Skin epidermis (tissue), 12 donors: ENCODE results near the gene LRG1.
"Not testable (repeated sequence)": the region's sequence is repeated elsewhere in the genome, so short reads cannot be mapped to it uniquely, and the experiment has no call there.

ENCODE experiments used
- H3K27ac ChIP-seq, 21 experiments: fragments of 200-600 bp; sonication (generic) in 11 of 21; one replicate each; pipeline ENCODE4 v1.5.0; 2020; ENCODE audit warnings: mild to moderate bottlenecking in 3 of 21, inconsistent platforms in 2 of 21, moderate library complexity in 2 of 21
- H3K4me3 ChIP-seq, 7 experiments: fragments of 200-600 bp; sonication (generic) in 2 of 7; one replicate each; pipeline ENCODE4 v1.5.0; 2020; ENCODE audit warnings: inconsistent platforms in 2 of 7, mild to moderate bottlenecking in 2 of 7, moderate library complexity in 1 of 7

The LRG1 gene

GRCh38 chr19:4534836-4535658, 4.8 kb downstream of the LRG1 start, which contains the start of gene PLIN5:
TSS of gene PLIN5 (minus strand) at chr19:4535224. CDS start at chr19:4534074, 1,150 bp downstream.
- H3K4me3 ChIP-seq, result peak within 1 kb of the TSS in 1 of 7 experiments; percentile 9
- peak within 1 kb of the TSS in 2 of 21 experiments; percentile 58 to 66 for H3K27ac ChIP-seq

- Histone ChIP-seq H3K4me3 (no peak overlapping the region), H3K27ac (no peak overlapping the region)
Measured at GRCh38 chr19:4533835-4534424, 5.9 kb downstream of the LRG1 start.

DNA sequence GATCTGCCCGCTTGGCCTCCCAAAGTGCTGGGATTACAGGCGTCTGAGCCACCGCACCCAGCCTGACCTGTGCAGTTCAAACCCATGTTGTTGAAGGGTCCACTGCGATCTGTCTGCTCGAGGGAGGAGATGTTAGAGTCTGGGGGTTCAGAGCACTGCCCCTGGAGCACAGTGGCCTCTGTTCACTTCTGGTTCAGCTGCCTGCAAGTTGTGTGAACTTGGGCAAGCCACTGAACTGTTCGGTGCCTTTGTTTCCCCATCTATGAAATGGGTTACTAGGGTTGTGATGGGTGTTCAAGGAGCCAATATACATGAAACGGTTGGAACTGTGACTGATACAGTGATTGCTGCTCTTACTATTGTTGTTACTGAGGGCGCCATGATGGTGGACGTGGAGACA, 6.5 kb downstream of the LRG1 start:
- Histone ChIP-seq H3K27ac (no peak overlapping the region), H3K4me3 (no peak overlapping the region)

DNA sequence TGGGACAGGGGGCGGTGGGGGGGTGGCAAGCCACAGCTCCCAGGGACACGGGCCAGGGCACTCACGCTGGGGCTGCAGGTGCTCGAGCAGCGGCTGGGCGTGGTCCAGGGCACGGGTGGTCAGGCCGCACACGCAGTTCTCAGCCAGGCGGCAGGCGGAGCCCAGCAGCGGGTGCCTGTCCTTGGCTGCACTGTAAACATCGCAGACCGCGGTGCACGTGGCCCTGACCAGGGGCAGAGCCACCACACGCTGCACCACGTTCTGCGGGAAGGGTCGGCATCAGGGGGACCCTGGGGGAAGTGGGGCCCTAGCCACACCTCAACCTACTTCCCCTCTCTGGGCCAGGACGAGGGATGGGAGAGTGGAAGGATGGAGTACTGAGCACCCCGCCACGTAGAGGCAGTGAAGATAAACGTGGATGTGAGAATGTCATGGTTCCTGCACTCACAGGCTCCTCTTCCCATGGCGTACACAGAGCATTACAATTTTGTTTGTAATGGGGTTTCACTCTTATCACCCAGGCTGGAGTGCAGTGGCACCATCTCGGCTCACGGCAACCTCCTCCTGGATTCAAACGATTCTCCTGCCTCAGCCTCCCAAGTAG, 8.2 kb downstream of the LRG1 start:
- Histone ChIP-seq H3K4me3 (no peak overlapping the region), H3K27ac (no peak overlapping the region)

- Histone ChIP-seq H3K4me3 (no peak overlapping the region), H3K27ac (no peak overlapping the region)
Measured at GRCh38 chr19:4529924-4530522, 9.8 kb downstream of the LRG1 start.

GRCh38 chr19:4528843-4529242, 11.0 kb downstream of the LRG1 start:
- Histone ChIP-seq H3K27ac (no peak overlapping the region), H3K4me3 (no peak overlapping the region)

- not testable (repeated sequence) for H3K4me3 ChIP-seq, H3K27ac ChIP-seq
Measured at GRCh38 chr19:4527377-4527776, 12.5 kb downstream of the LRG1 start.

- H3K4me3 ChIP-seq, result no peak overlapping the region
- H3K27ac ChIP-seq, result no peak overlapping the region
Measured at GRCh38 chr19:4525563-4526002, 14.3 kb downstream of the LRG1 start.

DNA sequence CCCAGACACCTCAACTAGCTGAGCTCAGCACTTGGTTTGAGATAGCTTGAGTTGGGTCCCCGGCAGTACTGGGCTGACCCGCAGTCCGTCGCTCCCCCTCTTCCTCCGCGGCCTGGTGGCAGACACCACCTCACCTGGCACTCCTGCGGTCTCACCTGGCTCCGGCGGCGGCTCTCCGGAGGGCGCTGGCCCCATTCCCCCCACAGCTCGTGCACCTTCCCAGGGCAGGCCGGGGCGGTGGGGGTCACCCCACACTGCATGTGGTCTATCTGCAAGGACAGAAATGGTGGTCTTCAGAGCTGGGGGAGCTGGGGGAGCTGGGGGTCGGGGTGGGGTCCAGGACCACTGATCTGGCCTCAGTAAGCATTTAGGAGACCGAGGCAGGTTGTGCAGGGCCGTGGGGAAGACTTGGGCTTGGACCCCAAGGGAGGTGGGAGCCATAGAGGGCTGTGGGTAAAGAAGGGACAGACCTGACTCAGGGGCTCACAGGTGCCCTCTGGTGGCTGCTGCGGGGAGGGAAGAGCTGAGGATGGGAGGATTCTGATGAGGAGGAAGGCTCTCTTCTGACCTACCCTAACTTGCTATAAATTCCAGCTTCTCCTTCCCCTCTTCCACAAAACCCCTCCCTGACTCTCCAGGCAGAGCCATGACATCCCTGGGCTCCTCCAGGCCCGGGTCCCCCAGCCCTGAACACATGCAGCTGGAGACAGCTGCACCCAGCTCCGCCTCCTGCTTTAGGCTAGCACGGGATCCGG, 14.9 kb downstream of the LRG1 start:
- H3K4me3 ChIP-seq, result no peak overlapping the region
- H3K27ac ChIP-seq, result no peak overlapping the region

- Histone ChIP-seq H3K27ac (no peak overlapping the region), H3K4me3 (no peak overlapping the region)
Measured at GRCh38 chr19:4523306-4524110, 16.3 kb downstream of the LRG1 start.

DNA sequence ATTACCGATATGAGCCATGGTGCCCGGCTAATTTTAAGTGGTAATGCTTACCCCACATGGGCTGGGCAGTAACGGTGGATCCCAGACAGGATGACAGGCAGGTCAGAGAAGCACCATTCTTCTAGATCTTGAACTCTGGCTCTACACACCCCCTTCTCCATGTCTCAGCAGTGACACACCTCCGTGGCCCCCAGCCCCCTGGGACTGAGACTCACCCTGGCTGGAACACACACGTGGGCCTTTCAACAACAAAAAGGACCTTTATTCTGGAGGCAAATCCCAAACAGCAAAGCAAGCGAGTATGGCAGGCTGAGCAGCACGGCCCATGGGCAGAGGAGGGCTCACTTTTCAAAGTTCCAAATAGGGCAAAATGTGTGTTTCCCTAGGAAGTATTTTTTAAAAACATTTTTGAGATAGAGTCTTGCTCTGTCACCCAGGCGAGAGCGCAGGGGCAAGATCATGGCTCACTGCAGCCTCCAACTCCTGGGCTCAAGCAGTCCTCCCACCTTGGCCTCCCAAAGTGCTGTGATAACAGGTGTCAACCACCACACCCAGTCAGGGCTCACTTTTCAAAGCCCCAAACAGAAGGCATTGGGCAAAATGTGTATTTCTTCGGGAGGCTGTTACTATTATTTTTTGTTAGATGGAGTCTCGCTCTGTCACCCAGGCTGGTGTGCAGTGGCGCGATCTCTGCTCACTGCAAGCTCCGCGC, 17.4 kb downstream of the LRG1 start:
- Histone ChIP-seq H3K27ac (no peak overlapping the region), H3K4me3 (no peak overlapping the region)

GRCh38 chr19:4521888-4522242, 18.0 kb downstream of the LRG1 start:
- no peak overlapping the region for H3K4me3 ChIP-seq

GRCh38 chr19:4521170-4521887, 18.5 kb downstream of the LRG1 start:
- H3K4me3 ChIP-seq, result no peak overlapping the region
- no peak overlapping the region for H3K27ac ChIP-seq

More at GRCh38 chr19:4521888-4522242, 18.0 kb downstream of the LRG1 start:
- no peak overlapping the region for H3K27ac ChIP-seq

GRCh38 chr19:4519521-4520277, 20.1 kb downstream of the LRG1 start:
- Histone ChIP-seq H3K27ac (peak overlapping the region in 6 of 21 experiments; percentile 4 to 47 (median 31)), H3K4me3 (peak overlapping the region in 1 of 7 experiments; percentile 4)

DNA sequence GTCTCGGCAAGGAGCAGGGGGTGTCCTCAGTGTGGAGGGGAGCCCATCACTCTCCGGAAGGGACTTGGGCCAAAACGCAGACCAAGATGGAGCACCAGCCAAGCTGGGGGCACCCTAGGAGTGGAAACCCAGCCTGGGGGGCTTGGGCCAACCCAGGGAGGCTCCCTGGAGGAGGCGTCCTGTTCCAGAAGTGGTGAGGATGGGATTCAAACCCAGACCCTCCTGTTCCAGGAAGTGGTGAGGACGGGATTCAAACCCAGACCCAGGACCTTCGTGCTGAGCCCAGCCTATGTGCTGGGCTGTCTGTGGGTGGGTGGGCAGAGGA, 20.7 kb downstream of the LRG1 start:
- Histone ChIP-seq H3K4me3 (no peak overlapping the region), H3K27ac (peak overlapping the region in 7 of 21 experiments; percentile 4 to 47 (median 32))

- H3K27ac ChIP-seq, result peak within 1 kb of the TSS in 7 of 21 experiments; percentile 4 to 47 (median 32)
- H3K4me3 ChIP-seq, result peak within 1 kb of the TSS in 1 of 7 experiments; percentile 2
Measured at GRCh38 chr19:4518345-4519171, 21.3 kb downstream of the LRG1 start, which contains the start of gene PLIN4. TSS of gene PLIN4 (minus strand) at chr19:4518486. CDS start at chr19:4518272, 214 bp downstream.
